Liver (tissue), 9 donors: ENCODE results near the gene SRSF10. TPM values are rescaled to one million over a fixed set of nuclear protein-coding genes. Genes with fewer than 3 reads are reported as not detected.
A peak's percentile ranks its signal among the peaks of the same experiment; 100 is the strongest.

ENCODE experiments used
- DNase-seq: peaks from one replicate; pipeline ENCODE4 v3.0.0-alpha.2; 2017; ENCODE audit warnings: low spot score
- H3K27ac ChIP-seq, 2 donors: one replicate each; pipeline ENCODE4 v1.7.0; 2013; ENCODE audit warnings: inconsistent platforms in 2 of 2, low read length in 2 of 2, control low read depth in 1 of 2, low read depth in 1 of 2, mild to moderate bottlenecking in 1 of 2
- H3K27me3 ChIP-seq, 4 donors: one replicate each; pipeline versions ENCODE4 v1.6.1 to v1.7.0; 2013; ENCODE audit warnings: low read length in 3 of 4, inconsistent platforms in 1 of 4, mild to moderate bottlenecking in 1 of 4, moderate library complexity in 1 of 4; ENCODE audit not compliant: control insufficient read depth in 4 of 4, insufficient read depth in 4 of 4
- H3K36me3 ChIP-seq, 4 donors: one replicate each; pipeline versions ENCODE4 v1.6.1 to v1.7.0; 2013; ENCODE audit warnings: low read length in 3 of 4, mild to moderate bottlenecking in 3 of 4, low read depth in 1 of 4, moderate library complexity in 1 of 4; ENCODE audit not compliant: control insufficient read depth in 4 of 4, insufficient read depth in 3 of 4
- H3K4me1 ChIP-seq, 4 donors: one replicate each; pipeline versions ENCODE4 v1.6.1 to v1.7.0; 2013; ENCODE audit warnings: low read length in 3 of 4, mild to moderate bottlenecking in 3 of 4, moderate library complexity in 1 of 4; ENCODE audit not compliant: control insufficient read depth in 4 of 4, insufficient read depth in 4 of 4
- H3K4me3 ChIP-seq, 3 donors: one replicate each; pipeline versions ENCODE4 v1.6.1 to v1.7.0; 2013; ENCODE audit warnings: low read length in 3 of 3, control low read depth in 1 of 3, low read depth in 1 of 3, mild to moderate bottlenecking in 1 of 3
- H3K9ac ChIP-seq, 2 donors: one replicate each; pipeline ENCODE4 v1.7.0; 2013; ENCODE audit warnings: low read length in 2 of 2, mild to moderate bottlenecking in 2 of 2, moderate library complexity in 2 of 2, control low read depth in 1 of 2, low read depth in 1 of 2
- H3K9me3 ChIP-seq, 4 donors: one replicate each; pipeline versions ENCODE4 v1.6.1 to v1.7.0; 2013; ENCODE audit warnings: low read length in 3 of 4; ENCODE audit not compliant: control insufficient read depth in 4 of 4
- ATF3 ChIP-seq: IDR thresholded peaks from 2 replicates; pipeline ENCODE4 v1.6.1; 2016; ENCODE audit warnings: antibody characterized with exemption
- CTCF ChIP-seq: fragments of 150-350 bp; IDR thresholded peaks from 2 replicates; pipeline ENCODE4 v1.5.1; 2017; ENCODE audit warnings: improper control_type of control experiment, low read depth, low read length; ENCODE audit not compliant: missing input control
- EGR1 ChIP-seq, 2 donors: IDR thresholded peaks; 2 replicates each; pipeline ENCODE4 v1.6.1; 2016 to 2018; ENCODE audit warnings: antibody characterized with exemption in 2 of 2, low read depth in 2 of 2
- FOXA1 ChIP-seq: IDR thresholded peaks from 2 replicates; pipeline ENCODE4 v1.6.1; 2016; ENCODE audit warnings: antibody characterized with exemption
- FOXA2 ChIP-seq: IDR thresholded peaks from 2 replicates; pipeline ENCODE4 v1.6.1; 2016; ENCODE audit warnings: antibody characterized with exemption
- GABPA ChIP-seq, 2 donors: IDR thresholded peaks in 1 of 2; conservative IDR thresholded peaks in 1 of 2; 2 replicates each; pipeline ENCODE4 v1.6.1; 2016; ENCODE audit warnings: antibody characterized with exemption in 2 of 2, mild to moderate bottlenecking in 1 of 2, moderate library complexity in 1 of 2
- HNF4A ChIP-seq, 2 donors: conservative IDR thresholded peaks; 2 replicates each; pipeline ENCODE4 v1.6.1; 2016; ENCODE audit warnings: antibody characterized with exemption in 2 of 2, mild to moderate bottlenecking in 2 of 2
- HNF4G ChIP-seq: IDR thresholded peaks from 2 replicates; pipeline ENCODE4 v1.6.1; 2016; ENCODE audit warnings: antibody characterized with exemption
- JUND ChIP-seq, 2 donors: IDR thresholded peaks; 2 replicates each; pipeline ENCODE4 v1.6.1; 2016; ENCODE audit warnings: antibody characterized with exemption in 2 of 2
- MAX ChIP-seq: IDR thresholded peaks from 2 replicates; pipeline ENCODE4 v1.6.1; 2016; ENCODE audit warnings: antibody characterized with exemption
- NR2F2 ChIP-seq: IDR thresholded peaks from 2 replicates; pipeline ENCODE4 v1.6.1; 2016; ENCODE audit warnings: antibody characterized with exemption
- RAD21 ChIP-seq, 2 donors: IDR thresholded peaks; 2 replicates each; pipeline ENCODE4 v1.6.1; 2016; ENCODE audit warnings: antibody characterized with exemption in 2 of 2, mild to moderate bottlenecking in 2 of 2
- REST ChIP-seq: IDR thresholded peaks from 2 replicates; pipeline ENCODE4 v1.6.1; 2016; ENCODE audit warnings: antibody characterized with exemption, mild to moderate bottlenecking
- SP1 ChIP-seq: IDR thresholded peaks from 2 replicates; pipeline ENCODE4 v1.6.1; 2018; ENCODE audit warnings: antibody characterized with exemption, mild to moderate bottlenecking
- TAF1 ChIP-seq: conservative IDR thresholded peaks from 2 replicates; pipeline ENCODE4 v1.6.1; 2016; ENCODE audit warnings: antibody characterized with exemption, mild to moderate bottlenecking
- YY1 ChIP-seq: IDR thresholded peaks from 2 replicates; pipeline ENCODE4 v1.6.1; 2016; ENCODE audit warnings: antibody characterized with exemption, mild to moderate bottlenecking
- WGBS: extraction: QIAGEN DNeasy Blood & Tissue Kit; methylation state at CpG from one replicate; pipeline ENCODE4 v1.1.7; 2013; 5-methylcytosine and 5-hydroxymethylcytosine counted together
- polyA plus RNA-seq, 2 donors: library from polyadenylated mRNA; stranded (reverse) in 1 of 2; unstranded in 1 of 2; fragments of 200-250 nt in 1 of 2; fragments of >200 nt in 1 of 2; fragmentation: Nextera tagmentation in 1 of 2; extraction: Ambion mirVana in 1 of 2; gene quantifications; one replicate each; pipeline versions ENCODE4 v1.2.1 to v1.2.3, GENCODE V29; 2013 to 2015
- total RNA-seq, 2 donors: library from RNA; depleted of rRNA; stranded (reverse); fragments of >200 nt; gene quantifications; one replicate each; pipeline ENCODE4 v1.2.3, GENCODE V29; 2014
- donor health status: healthy.
- donor health status: healthy.
- donor health status: healthy.
- donor health status: healthy.
- donor health status: healthy.

SRSF10 gene
- total and polyA plus RNA-seq, 4 donors, result 29.9 to 77.5 (median 63.8) TPM

- Histone ChIP-seq H3K9me3 (no peaks in the 10 kb centered on the region), H3K27ac (no peak overlapping the region), H3K4me3 (no peak overlapping the region), H3K4me1 (peaks cover 2 to 23% (median 19%) of the 10 kb centered on the region in 4 donors), H3K9ac (no peak overlapping the region), H3K27me3 (no peaks in the 10 kb centered on the region), H3K36me3 (peaks cover 4 to 29% (median 18%) of the 10 kb centered on the region in 4 donors)
- TF ChIP-seq RAD21 (IDR thresholded peaks at IDR 0.05) (no peak), JUND (IDR thresholded peaks at IDR 0.05) (no peak), NR2F2 (no peak), HNF4G (no peak), GABPA (IDR thresholded peaks at IDR 0.05 in 1 of 2, conservative IDR thresholded peaks at IDR 0.05 in 1 of 2) (no peak), FOXA2 (no peak), EGR1 (IDR thresholded peaks at IDR 0.05; ENCODE audit: low read depth in 2 of 2) (no peak), ATF3 (no peak), FOXA1 (no peak)
- DNase-seq, result no peak
- 93% methylated on average over 2 of the region's 2 CpGs for WGBS
These were observed 12.3 kb downstream of the SRSF10 start for GRCh38 chr1:23967871-23968270.

GRCh38 chr1:23966973-23967493 lies 13.1 kb downstream of the SRSF10 start:
- Histone ChIP-seq H3K4me1 (peaks cover 2 to 23% (median 19%) of the 10 kb centered on the region in 4 donors), H3K4me3 (no peak overlapping the region)

GRCh38 chr1:23964790-23965740 lies 15.1 kb downstream of the SRSF10 start:
- Histone ChIP-seq H3K4me1 (peaks cover 2 to 31% (median 24%) of the 10 kb centered on the region in 4 donors), H3K9me3 (no peaks in the 10 kb centered on the region), H3K27me3 (no peaks in the 10 kb centered on the region), H3K4me3 (no peak overlapping the region), H3K36me3 (peaks cover 1 to 16% (median 7%) of the 10 kb centered on the region in 4 donors), H3K27ac (no peak overlapping the region), H3K9ac (peak overlapping the region in 1 of 2 donors; percentile 38)
- 73% methylated on average over 5 of the region's 5 CpGs for WGBS
- no peak for TF ChIP-seq ATF3
- no peak for TF ChIP-seq EGR1 (IDR thresholded peaks at IDR 0.05; ENCODE audit: low read depth in 2 of 2)
- TF ChIP-seq RAD21 (IDR thresholded peaks at IDR 0.05), result no peak
- no peak for TF ChIP-seq SP1
- no peak for TF ChIP-seq FOXA2
- no peak for TF ChIP-seq REST
- no peak for TF ChIP-seq HNF4G
- TF ChIP-seq HNF4A (conservative IDR thresholded peaks at IDR 0.05), result no peak
- no peak for TF ChIP-seq TAF1
- no peak for TF ChIP-seq GABPA (IDR thresholded peaks at IDR 0.05 in 1 of 2, conservative IDR thresholded peaks at IDR 0.05 in 1 of 2)
- TF ChIP-seq CTCF, result no peak
- TF ChIP-seq NR2F2, result no peak
- no peak for TF ChIP-seq MAX
- DNase-seq, result no peak

More at GRCh38 chr1:23966973-23967493, 13.1 kb downstream of the SRSF10 start:
- Histone ChIP-seq H3K27ac (no peak overlapping the region), H3K9me3 (no peaks in the 10 kb centered on the region), H3K9ac (no peak overlapping the region), H3K27me3 (no peaks in the 10 kb centered on the region), H3K36me3 (peaks cover 1 to 29% (median 18%) of the 10 kb centered on the region in 4 donors)
- TF ChIP-seq YY1 (no peak), ATF3 (no peak), FOXA2 (peak; percentile 28)
- no peak for DNase-seq
